Measurements from ENCODE around the gene RBMXL3. TPM values are rescaled to one million over a fixed set of nuclear protein-coding genes. Genes with fewer than 3 reads are reported as not detected.
"Not testable (repeated sequence)": the region's sequence is repeated elsewhere in the genome, so short reads cannot be mapped to it uniquely, and the experiment has no call there.

RBMXL3 gene
- not detected in 2 replicates for total RNA-seq

DNA sequence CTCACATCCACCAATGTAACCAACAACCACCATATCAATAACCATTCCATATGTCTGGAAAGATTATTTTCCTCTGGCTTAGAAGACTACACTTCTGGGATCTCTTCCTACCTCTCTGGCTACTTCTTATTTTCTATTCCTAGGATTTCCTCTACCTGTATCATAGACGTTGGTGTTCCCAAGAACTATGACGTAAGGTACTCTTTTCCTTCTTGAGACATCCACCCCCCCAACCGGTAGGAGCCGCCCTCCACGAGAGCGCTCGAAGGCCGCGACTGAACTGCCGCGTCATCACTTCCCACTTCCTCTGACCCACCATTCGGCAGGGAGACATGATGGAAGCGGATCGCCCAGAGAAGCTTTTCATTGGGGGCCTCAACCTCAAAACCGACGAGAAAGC lies at the start of gene RBMXL3:
Gene RBMXL3, plus strand, starts transcription at position 301 of the 400 bp plus-strand sequence. Its CDS starts 32 bp downstream, at position 333.
- no peak for DNase-seq (ENCODE audit: low read depth)

DNA sequence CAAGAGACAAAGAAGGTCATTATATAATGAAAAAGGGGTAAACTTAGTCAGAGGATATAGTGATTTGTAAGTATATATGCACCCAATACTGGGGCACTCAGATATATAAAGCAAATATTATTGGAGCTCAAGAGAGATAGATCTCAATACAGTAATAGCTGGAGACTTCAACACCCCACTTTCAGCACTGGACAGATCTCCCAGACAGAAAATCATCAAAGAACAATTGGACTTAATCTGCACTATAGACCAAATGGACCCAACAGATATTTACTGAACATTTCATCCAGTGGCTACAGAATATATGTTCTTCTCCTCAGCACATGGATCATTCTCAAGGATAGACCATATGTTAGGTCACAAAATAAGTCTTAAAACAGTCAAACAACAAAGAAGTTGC lies 47.2 kb upstream of the RBMXL3 start:
- DNase-seq (ENCODE audit: low read depth) = no peak

DNA sequence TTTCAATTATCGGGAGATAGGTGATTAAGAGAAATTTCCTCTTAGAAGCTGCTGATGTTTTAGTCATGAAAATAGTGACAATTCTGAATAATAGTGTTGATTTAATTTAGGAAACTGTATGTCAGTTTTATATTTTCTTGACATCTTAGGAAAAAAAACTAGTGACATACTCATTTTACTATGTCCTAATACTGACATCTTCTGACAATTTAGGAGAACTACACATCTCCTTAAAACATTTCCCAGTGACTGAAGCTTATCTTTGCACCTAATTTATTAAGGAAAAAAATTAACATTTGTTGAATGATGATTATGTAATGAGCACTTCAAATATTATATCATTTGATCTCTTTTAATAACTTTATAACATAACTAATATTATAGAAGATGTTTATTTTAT lies 42.0 kb upstream of the RBMXL3 start:
- peak; percentile 33 for DNase-seq (ENCODE audit: low read depth)

DNA sequence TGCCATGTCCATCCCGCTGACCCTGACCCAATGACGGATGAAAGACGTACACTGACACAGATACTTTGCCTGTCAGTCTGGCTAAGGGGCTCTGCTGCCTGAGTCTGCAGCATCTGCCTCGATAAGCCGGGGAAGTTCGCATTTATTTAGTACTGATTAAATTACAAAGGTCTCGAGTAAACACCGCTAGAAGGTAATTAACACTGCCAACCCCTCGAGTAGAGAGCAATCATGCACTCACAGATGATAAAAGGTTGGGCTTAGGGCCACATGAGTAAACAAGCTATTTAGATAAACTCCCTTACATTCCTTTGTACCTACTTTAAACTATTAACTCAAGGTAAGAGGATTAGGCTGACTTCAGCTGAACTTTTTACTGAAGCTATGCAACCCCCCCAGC lies 16.0 kb upstream of the RBMXL3 start:
- no peak for DNase-seq (ENCODE audit: low read depth)

DNA sequence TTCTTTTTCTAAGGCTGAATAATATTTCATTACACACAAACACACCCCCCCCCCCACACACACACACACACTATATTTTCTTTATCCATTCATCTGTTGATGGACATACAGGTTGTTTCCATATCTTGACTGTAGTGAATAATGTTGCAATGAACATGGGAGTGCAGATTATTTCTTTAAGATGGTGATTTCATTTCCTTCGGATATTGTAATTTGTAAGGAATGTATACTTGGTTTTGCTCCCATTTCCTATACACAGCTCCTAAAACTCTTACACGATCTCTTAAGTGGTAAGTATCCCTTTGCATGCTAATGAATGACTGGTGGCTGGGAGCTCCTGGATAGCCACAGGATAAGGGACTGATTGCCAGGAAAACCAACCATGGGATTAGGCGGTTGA lies 14.7 kb upstream of the RBMXL3 start:
- no peak for DNase-seq (ENCODE audit: low read depth)

DNA sequence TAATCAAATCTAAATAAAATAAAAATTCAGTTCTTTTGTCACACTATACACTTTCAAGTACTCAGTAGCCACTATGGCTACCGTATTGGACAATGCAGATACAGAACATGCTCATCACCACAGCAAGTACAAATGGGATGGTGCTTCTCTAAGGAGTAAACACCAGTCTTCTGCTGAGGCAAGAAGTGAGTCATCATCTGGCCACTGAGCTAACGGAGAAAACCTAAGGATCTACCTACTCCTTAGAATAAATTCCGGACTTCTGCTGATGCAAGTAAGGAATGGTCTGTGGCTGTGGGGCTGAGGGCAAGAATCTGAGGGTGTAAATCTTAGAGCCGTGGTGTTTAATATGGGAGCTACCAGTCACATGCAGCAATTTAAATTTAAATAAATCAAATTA lies 11.3 kb upstream of the RBMXL3 start:
- peak; percentile 0 for DNase-seq (ENCODE audit: low read depth)

DNA sequence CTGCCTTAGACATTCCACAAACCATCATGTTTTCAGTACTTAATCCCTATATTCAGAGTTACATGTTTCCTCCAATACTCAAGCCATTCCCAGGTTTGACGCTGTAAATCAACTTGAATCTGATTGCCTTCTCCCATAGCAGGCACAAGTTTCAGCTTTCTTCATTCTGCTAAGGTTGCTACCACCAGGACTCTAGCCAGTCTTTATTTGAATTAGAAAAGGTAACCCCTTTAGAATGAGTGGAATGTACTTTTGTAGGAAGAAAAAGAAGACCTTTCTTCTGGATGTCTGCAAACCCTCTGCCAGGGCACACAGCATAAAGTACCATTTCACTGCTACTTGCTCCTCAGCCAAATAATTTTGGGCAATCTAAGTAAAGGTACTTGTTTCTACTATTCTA lies 10.7 kb upstream of the RBMXL3 start:
- DNase-seq (ENCODE audit: low read depth) = no peak

DNA sequence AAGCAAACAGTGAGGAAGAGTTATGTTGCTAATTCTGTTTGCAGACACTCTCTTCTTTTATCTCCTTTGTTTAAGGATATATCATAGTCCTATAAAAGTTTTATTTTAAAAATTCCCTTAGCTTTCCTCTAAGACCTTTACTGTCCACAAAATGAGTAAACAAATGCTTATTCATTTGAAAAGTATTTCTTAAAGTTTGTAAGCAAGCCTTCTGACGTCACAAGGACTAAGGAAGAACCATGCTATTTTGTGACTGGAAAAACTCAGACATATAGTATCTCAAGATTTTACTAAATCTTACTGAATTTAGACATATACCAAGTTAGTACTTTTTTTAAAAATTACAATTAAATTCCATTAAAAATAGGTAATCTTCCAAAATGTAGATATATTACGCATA lies 5.2 kb upstream of the RBMXL3 start:
- DNase-seq (ENCODE audit: low read depth) = no peak

DNA sequence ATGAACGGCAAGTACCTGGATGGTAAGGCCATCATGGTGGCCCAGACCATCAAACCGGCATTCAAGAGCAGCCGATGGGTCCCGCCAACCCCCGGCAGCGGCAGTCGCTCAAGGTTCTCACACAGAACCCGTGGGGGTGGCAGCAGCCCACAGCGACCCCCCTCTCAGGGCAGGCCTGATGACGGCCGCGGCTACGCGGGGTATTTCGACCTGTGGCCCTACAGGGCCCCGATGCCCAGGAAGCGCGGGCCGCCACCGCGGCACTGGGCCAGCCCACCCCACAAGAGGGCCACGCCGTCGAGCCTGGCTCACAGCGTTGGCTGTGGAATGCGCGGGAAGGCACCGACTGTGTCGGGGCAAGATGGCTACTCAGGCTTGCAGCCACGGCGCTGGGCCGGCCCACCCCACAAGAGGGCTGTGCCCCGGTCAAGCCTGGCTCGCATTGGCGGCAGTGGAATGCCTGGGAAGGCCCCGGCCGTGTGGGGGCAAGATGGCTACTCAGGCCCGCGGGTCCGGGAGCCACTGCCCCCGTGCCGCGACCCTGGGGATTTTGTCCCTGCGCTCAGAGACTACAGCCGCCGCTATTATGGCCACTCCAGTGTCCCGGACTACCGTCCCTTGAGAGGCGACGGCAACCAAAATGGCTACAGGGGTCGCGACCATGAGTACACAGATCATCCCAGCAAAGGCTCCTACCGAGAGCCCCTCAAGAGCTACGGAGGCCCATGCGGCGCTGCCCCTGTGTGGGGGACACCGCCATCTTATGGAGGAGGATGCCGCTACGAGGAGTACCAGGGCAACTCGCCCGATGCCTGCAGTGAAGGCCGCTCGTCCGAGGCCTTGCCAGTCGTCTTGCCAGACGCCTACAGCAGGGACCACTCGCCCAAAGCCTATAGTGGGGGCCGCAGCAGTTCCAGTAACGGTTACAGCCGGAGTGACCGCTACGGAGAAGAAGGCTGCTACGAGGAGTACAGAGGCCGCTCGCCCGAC lies 731 bp downstream of the RBMXL3 start:
- no peak for DNase-seq (ENCODE audit: low read depth)

DNA sequence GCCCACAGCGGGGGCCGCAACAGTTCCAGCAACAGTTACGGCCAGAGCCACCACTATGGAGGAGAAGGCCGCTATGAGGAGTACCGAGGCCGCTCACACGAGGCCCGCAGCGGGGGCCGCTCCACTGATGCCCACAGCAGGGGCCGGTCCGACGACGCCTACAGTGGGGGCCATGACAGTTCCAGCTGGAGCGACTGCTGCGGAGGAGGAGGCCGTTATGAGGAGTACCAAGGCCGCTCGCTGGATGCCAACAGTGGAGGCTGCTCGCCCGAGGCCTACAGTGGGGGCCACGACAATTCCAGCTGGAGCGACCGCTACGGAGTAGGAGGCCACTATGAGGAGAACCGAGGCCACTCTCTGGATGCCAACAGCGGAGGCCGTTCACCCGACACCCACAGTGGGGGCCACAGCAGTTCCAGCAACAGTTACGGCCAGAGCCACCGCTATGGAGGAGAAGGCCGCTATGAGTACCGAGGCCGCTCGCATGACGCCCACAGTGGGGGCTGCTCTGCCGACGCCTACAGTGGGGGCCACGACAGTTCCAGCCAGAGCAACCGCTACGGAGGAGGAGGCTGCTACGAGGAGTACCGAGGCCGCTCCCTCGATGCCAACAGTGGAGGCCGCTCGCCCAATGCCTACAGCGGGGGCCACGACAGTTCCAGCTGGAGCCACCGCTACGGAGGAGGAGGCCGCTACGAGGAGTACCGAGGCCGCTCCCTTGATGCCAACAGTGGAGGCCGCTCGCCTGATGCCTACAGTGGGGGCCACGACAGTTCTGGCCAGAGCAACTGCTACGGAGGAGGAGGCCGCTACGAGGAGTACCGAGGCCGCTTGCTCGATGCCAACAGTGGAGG lies 1.7 kb downstream of the RBMXL3 start:
- DNase-seq (ENCODE audit: low read depth) = no peak

DNA sequence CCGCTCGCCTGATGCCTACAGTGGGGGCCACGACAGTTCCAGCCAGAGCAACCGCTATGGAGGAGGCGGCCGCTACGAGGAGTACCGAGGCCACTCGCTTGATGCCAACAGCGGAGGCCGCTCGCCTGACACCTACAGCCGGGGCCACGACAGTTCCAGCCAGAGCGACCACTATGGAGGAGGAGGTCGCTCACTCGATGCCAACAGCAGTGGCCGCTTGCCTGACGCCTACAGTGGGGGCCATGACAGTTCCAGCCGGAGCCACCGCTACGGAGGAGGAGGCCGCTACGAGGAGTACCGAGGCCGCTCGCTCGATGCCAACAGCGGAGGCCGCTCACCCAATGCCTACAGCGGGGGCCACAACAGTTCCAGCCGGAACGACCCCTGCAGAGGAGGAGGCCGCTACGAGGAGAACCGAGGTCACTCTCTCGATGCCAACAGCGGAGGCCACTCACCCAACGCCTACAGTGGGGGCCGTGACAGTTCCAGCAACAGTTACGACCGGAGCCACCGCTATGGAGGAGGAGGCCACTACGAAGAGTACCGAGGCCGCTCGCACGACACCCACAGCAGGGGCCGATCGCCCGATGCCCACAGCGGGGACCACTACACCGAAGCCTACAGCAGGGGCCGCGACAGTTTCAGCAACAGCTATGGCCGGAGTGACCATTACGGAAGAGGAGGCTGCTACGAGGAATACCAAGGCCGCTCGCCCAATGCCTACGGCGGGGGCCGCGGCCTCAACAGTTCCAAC lies 2.5 kb downstream of the RBMXL3 start:
- no peak for DNase-seq (ENCODE audit: low read depth)

DNA sequence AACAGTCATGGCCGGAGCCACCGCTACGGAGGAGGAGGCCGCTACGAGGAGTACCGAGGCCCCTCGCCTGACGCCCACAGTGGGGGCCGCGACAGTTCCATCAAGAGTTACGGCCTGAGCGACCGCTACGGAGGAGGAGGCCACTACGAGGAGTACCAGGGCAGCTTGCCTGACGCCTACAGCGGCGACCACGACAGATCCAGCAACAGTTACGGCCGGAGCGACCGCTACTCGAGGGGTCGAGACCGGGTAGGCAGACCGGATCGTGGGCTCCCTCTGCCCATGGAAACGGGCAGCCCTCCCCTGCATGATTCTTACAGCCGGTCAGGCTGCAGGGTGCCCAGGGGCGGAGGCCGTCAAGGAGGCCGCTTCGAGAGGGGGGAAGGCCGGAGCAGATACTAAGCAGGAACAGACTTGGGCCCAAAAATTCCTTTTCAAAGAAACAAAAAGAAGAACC lies 3.1 kb downstream of the RBMXL3 start:
- no peak for DNase-seq (ENCODE audit: low read depth)

DNA sequence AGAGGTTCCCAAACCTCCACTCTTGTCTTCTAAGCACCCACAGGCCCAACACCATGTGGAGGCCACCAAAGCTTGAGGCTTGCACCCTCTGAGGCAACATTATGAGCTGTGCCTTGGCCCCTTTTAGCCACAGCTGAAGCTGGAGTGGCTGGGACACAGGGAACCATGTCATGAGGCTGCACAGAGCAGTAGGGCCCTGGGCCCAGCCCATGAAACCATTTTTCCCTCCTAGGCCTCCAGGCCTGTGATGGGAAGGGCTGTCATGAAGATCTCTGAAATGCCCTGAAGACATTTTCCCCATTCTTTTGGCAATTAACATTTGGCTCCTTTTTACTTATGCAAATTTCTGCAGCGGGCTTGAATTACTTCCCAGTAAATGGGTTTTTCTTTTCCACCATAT lies 14.8 kb downstream of the RBMXL3 start:
- no peak for DNase-seq (ENCODE audit: low read depth)

DNA sequence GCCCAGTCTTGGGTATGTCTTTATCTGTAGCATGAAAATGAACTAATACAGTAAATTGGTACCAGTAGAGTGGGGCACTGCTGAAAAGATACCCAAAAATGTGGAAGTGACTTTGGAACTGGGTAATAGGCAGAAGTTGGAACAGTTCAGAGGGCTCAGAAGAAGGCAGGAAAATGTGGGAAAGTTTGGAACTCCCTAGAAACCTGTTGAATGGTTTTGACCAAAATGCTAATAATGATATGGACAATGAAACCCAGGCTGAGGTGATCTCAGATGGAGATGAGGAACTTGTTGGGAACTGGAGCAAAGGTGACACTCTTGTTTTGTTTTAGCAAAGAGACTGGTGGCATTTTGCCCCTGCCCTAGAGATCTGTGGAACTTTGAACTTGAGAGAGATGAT lies 20.3 kb downstream of the RBMXL3 start:
- DNase-seq (ENCODE audit: low read depth) = not testable (repeated sequence)

DNA sequence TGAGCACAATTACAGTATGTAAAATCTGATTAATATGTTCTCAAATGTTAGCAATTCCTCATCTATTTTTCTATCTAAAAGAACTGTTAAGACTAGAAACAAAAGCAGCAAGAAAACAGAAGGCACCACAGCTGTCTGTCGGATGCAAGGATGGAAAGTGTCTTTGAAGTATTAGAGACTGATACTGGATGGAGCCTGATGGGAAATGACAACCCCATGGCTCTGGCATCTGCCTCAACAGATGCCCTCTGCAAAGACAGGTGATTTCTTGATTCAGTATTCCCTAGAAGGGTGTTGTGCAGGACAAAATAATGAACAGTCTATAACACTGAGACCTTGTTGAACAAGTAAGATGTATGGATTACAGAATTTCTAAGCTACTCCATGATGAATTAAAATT lies 24.9 kb downstream of the RBMXL3 start:
- DNase-seq (ENCODE audit: low read depth) = no peak

DNA sequence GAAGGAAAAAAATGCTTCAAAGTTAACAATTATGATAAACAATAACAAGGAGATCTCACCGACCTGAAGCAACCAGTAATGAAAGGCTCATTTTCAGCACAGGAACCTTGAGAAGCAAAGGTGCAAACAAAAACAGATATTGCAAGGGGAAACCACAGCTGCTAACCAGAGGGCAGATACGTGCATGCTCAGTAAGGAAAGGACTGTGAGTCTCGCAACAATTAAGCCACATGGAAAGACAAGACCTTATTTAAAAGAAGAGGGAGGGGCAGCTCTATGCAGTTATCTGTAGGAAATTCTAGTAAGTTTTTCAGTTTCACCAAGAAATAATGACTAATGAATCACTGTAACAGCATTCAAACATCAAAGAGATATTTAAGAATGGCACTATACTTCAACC lies 25.4 kb downstream of the RBMXL3 start:
- DNase-seq (ENCODE audit: low read depth) = no peak

DNA sequence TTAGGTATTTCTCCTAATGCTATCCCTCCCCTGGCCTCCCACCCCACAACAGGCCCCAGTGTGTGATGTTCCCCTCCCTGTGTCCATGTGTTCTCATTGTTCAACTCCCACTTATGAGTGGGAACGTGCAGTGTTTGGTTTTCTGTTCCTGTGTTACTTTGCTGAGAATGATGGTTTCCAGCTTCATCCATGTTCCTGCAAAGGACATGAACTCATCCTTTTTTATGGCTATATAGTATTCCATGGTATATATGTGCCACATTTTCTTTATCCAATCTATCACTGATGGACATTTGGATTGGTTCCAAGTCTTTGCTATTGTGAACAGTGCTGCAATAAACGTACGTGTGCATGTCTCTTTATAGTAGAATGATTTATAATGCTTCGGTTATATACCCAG lies 28.1 kb downstream of the RBMXL3 start:
- DNase-seq (ENCODE audit: low read depth) = not testable (repeated sequence)

DNA sequence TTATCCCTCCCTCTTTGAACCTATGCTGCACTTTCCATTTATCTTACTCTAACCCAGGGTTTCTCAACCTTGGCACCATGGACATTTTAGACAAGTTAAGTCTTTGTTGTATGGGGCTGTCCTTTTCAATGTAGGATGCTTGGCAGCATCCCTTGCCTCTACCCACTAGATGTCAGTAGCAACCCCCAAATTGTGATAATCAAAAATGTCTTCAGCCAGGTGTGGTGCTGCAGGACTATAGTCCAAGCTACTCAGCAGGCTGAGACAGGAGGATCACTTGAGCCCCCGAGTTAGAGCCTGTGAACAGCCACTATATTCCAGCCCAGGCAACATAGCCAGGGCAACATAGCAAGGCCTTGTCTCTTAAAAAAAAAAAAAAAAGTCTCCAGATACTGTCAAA lies 37.7 kb downstream of the RBMXL3 start:
- peak; percentile 29 for DNase-seq (ENCODE audit: low read depth)

DNA sequence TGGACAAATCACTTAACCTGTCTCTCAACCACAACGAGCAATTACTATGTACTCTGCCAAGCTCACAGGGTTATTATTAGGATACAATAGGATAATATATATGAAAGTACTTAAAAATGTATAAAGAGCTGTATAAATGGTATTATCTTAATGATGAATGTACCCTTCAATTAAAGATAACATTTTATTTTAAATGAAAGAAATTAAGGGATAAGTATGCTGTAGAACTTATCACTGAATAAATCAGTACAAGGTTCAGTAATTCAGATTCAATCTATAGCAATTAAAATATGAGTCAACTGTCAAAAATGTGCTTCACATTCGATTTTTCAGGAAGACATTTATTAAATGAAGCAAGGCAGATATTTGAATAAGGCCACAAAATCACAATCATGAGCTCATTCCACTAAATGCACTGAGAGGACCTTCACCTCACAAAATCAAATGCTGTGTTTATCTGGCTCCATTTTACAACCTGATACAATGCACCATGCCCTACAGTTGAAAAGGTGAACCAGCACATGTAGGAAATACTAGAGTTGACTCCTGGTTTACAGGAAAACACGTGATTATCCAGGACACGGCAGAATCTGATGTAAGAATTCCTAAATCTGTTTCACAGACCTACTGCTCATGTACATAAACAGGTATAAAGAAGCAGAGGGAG lies 40.3 kb downstream of the RBMXL3 start:
- DNase-seq (ENCODE audit: low read depth) = peak; percentile 37

DNA sequence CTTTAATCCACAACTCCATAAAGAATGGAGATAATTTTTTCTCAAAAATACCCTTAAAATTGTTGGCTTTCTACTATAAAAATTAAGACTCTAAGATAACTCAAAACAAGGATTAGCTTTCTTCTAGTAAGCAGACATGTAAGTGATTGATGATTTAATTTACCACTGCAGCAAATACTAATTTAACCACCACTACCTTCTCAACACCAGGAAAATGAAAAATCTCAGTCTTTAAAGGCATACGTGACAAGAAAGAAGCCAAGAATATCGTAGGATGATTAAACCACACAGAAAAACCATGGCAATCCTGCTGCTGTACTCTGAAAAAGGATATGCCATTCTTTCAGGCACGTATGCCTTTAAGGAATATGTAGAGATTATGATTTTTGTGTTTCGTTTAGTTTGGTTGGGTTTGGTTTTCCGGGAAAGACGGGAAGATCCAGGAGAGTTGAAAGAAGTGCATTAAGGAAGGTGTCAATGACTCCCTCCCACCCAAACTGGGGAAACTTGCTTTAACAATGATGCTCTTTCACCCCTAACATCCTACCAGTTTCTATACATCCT lies 43.8 kb downstream of the RBMXL3 start:
- DNase-seq (ENCODE audit: low read depth) = no peak

Data from renal cortical epithelial cell (primary cell).